Progenitor cell of endocrine pancreas (in vitro differentiated cells): ENCODE data around the gene LYRM1. TPM values are rescaled to one million over a fixed set of nuclear protein-coding genes. Genes with fewer than 3 reads are reported as not detected.

Experiments used
- DNase-seq: peaks from one replicate; pipeline ENCODE4 v3.0.0; 2021; ENCODE audit warnings: low spot score; ENCODE audit not compliant: unreplicated experiment
- H3K27ac Mint-ChIP-seq: 2 replicates; pipeline ENCODE4 v1.8.0; 2021; ENCODE audit warnings: mild to moderate bottlenecking, moderate library complexity, mixed read lengths
- H3K27me3 Mint-ChIP-seq: 2 replicates; pipeline ENCODE4 v1.8.0; 2021; ENCODE audit warnings: mixed read lengths
- H3K36me3 Mint-ChIP-seq: 2 replicates; pipeline ENCODE4 v1.8.0; 2022; ENCODE audit warnings: mixed read lengths; ENCODE audit not compliant: insufficient read depth
- H3K4me1 Mint-ChIP-seq: 2 replicates; pipeline ENCODE4 v1.8.0; 2021; ENCODE audit warnings: low read depth, mixed read lengths
- H3K4me3 Mint-ChIP-seq: 2 replicates; pipeline ENCODE4 v1.8.0; 2021; ENCODE audit warnings: low read depth, mild to moderate bottlenecking, moderate library complexity, mixed read lengths
- H3K9me3 Mint-ChIP-seq: 2 replicates; pipeline ENCODE4 v1.8.0; 2021; ENCODE audit warnings: low read depth, mixed read lengths
- CTCF ChIP-seq: fragments of 200-600 bp; sonication (generic); IDR thresholded peaks from one replicate; pipeline ENCODE4 v1.5.0; 2021; ENCODE audit warnings: antibody characterized with exemption, mild to moderate bottlenecking; ENCODE audit not compliant: unreplicated experiment
- long read RNA-seq: library from polyadenylated mRNA; unstranded; transcript quantifications from one replicate; pipeline ENCODE4 v2.0.0, GENCODE V29; 2020
- total RNA-seq: library from RNA; stranded (reverse); gene quantifications from 2 replicates; pipeline ENCODE4 v1.2.1, GENCODE V29; 2021

The LYRM1 gene
- 32.5 and 34.2 TPM in 2 replicates for total RNA-seq
- long read RNA-seq, transcript LYRM1-208 (4 exons, 460 nt) = major isoform, 41 of 73 reads
- long read RNA-seq, transcript LYRM1-204 (4 exons, 1,558 nt) = minor isoform, 9 of 73 reads
- long read RNA-seq, partial matches to known transcripts = 4 of 73 reads
- long read RNA-seq, other reads (novel, unspliced or antisense) = 13 of 73 reads

- peak within 1 kb of the TSS; percentile 97 for H3K27ac Mint-ChIP-seq
- H3K27me3 Mint-ChIP-seq = no peaks in the 10 kb centered on the region
- H3K4me1 Mint-ChIP-seq = peaks cover 64% of the 10 kb centered on the region
- H3K9me3 Mint-ChIP-seq = no peaks in the 10 kb centered on the region
- peak within 1 kb of the TSS; percentile 89 for H3K4me3 Mint-ChIP-seq
- peak; percentile 95 for DNase-seq
- TF ChIP-seq CTCF = no peak
- H3K36me3 Mint-ChIP-seq = peaks cover 7% of the 10 kb centered on the region
Measured at GRCh38 chr16:20900299-20901067, at the start of gene LYRM1, which contains the start of gene DCUN1D3. Gene LYRM1 (plus strand): TSS chr16:20900771. CDS start chr16:20915556, 14,785 bp downstream. Gene DCUN1D3 (minus strand): TSS chr16:20900358. CDS start chr16:20862538, 37,820 bp downstream.

- Mint-ChIP-seq H3K27ac (no peak overlapping the region), H3K4me1 (no peaks in the 10 kb centered on the region), H3K27me3 (no peaks in the 10 kb centered on the region), H3K36me3 (peaks cover 7% of the 10 kb centered on the region), H3K4me3 (no peak overlapping the region), H3K9me3 (no peaks in the 10 kb centered on the region)
- DNase-seq = no peak
- TF ChIP-seq CTCF = no peak
Measured at GRCh38 chr16:20850981-20851380, 49.6 kb upstream of the LYRM1 start.

- no peaks in the 10 kb centered on the region for H3K27me3 Mint-ChIP-seq
- no peak for TF ChIP-seq CTCF
- no peak overlapping the region for H3K27ac Mint-ChIP-seq
- no peak for DNase-seq
- no peaks in the 10 kb centered on the region for H3K9me3 Mint-ChIP-seq
- no peak overlapping the region for H3K4me3 Mint-ChIP-seq
- peaks cover 9% of the 10 kb centered on the region for H3K36me3 Mint-ChIP-seq
- H3K4me1 Mint-ChIP-seq = no peaks in the 10 kb centered on the region
Measured at GRCh38 chr16:20851601-20852000, 49.0 kb upstream of the LYRM1 start.

- DNase-seq = no peak
- no peaks in the 10 kb centered on the region for H3K27me3 Mint-ChIP-seq
- peaks cover 12% of the 10 kb centered on the region for H3K36me3 Mint-ChIP-seq
- no peak for TF ChIP-seq CTCF
- no peaks in the 10 kb centered on the region for H3K4me1 Mint-ChIP-seq
- no peak overlapping the region for H3K4me3 Mint-ChIP-seq
- H3K27ac Mint-ChIP-seq = no peak overlapping the region
- no peaks in the 10 kb centered on the region for H3K9me3 Mint-ChIP-seq
Measured at GRCh38 chr16:20853143-20853542, 47.4 kb upstream of the LYRM1 start.

- H3K4me3 Mint-ChIP-seq = no peak overlapping the region
- H3K4me1 Mint-ChIP-seq = no peaks in the 10 kb centered on the region
- peaks cover 13% of the 10 kb centered on the region for H3K36me3 Mint-ChIP-seq
- no peak overlapping the region for H3K27ac Mint-ChIP-seq
- no peaks in the 10 kb centered on the region for H3K9me3 Mint-ChIP-seq
- no peak for DNase-seq
- TF ChIP-seq CTCF = no peak
- H3K27me3 Mint-ChIP-seq = no peaks in the 10 kb centered on the region
Measured at GRCh38 chr16:20853981-20854620, 46.5 kb upstream of the LYRM1 start.
